Right lobe of liver (tissue), 4 donors: ENCODE results near the gene RASAL2.

ENCODE experiments used
- POLR2A ChIP-seq: fragments of 450-650 bp; IDR thresholded peaks from one replicate; pipeline ENCODE4 v1.6.1; 2017; ENCODE audit warnings: antibody characterized with exemption, mild to moderate bottlenecking
- TF ChIP-seq, protein P1 (sequence below), 4 donors: fragments of 200-600 bp in 3 of 4; fragments of 450-650 bp in 1 of 4; IDR thresholded peaks; one replicate each; pipeline versions ENCODE4 v1.5.1 to v1.8.0; 2016 to 2022; ENCODE audit warnings: antibody characterized with exemption in 4 of 4, mild to moderate bottlenecking in 2 of 4
- donor health status: DM: no; HTN: no; CAD: no.
- donor health status: DM: no; HTN: no; CAD: no.
- donor health status: DM: no; HTN: yes; CAD: no.

DNA sequence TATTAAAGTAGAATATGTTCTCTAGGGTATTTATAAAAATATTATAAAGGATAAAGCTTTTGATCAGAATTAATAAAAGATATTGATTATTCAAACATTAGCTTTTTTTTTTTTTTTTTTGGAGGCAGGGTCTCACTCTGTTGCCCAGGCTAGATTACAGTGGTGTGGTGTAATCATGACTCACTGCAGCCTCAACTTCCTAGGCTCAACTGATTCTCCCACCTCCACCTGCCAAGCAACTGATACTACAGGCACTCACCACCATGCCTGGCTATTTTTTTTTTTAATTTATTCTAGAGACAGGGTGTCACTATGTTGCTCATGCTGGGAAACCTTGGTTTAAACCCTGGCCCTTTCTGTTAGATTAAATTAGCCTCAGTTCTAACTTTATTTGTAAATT, 214.5 kb downstream of the RASAL2 start:
- no peak for TF ChIP-seq POLR2A
- TF ChIP-seq, protein P1, sequence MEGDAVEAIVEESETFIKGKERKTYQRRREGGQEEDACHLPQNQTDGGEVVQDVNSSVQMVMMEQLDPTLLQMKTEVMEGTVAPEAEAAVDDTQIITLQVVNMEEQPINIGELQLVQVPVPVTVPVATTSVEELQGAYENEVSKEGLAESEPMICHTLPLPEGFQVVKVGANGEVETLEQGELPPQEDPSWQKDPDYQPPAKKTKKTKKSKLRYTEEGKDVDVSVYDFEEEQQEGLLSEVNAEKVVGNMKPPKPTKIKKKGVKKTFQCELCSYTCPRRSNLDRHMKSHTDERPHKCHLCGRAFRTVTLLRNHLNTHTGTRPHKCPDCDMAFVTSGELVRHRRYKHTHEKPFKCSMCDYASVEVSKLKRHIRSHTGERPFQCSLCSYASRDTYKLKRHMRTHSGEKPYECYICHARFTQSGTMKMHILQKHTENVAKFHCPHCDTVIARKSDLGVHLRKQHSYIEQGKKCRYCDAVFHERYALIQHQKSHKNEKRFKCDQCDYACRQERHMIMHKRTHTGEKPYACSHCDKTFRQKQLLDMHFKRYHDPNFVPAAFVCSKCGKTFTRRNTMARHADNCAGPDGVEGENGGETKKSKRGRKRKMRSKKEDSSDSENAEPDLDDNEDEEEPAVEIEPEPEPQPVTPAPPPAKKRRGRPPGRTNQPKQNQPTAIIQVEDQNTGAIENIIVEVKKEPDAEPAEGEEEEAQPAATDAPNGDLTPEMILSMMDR (IDR thresholded peaks at IDR 0.05) = no peak
